SK-N-SH (cell line): ENCODE data around the gene SLC25A30. TPM values are rescaled to one million over a fixed set of nuclear protein-coding genes. Genes with fewer than 3 reads are reported as not detected.
"Not testable (repeated sequence)": the region's sequence is repeated elsewhere in the genome, so short reads cannot be mapped to it uniquely, and the experiment has no call there.

ENCODE experiments used
- CTCF ChIA-PET: fragments of 300-600, 350-600 bp; formaldehyde crosslinking; extraction: SDS; loops from one replicate; lab custom pipeline; 2021; lab: Yijun Ruan, JAX
- POLR2A ChIA-PET: fragments of 350-600 bp; sonication (Branson Sonifier 250); formaldehyde crosslinking; extraction: SDS; loops from one replicate; lab custom pipeline; 2020; ENCODE audit warnings: antibody characterized with exemption, inconsistent platforms; lab: Yijun Ruan, JAX
- DNase-seq: peaks from one replicate; pipeline ENCODE4 v3.0.0; 2012
- H2AFZ ChIP-seq: fragments of 200-600 bp; sonication (generic); 2 replicates; pipeline ENCODE4 v1.8.1; 2016; ENCODE audit warnings: antibody characterized with exemption, mild to moderate bottlenecking, low read depth
- H3F3A ChIP-seq: fragments of 200-600 bp; sonication (generic); replicated peaks from 2 replicates; pipeline ENCODE3; 2016; ENCODE audit warnings: antibody characterized with exemption, mild to moderate bottlenecking; ENCODE audit not compliant: insufficient read depth
- H3K27ac ChIP-seq, 2 experiments: fragments of 200-500 bp in 1 of 2; fragments of 200-600 bp in 1 of 2; sonication (Bioruptor generic) in 1 of 2; sonication (generic), shearing (Covaris generic) in 1 of 2; 2 replicates each; pipeline versions ENCODE4 v1.5.1 to v1.6.1; 2014 to 2016; ENCODE audit warnings: low read depth in 2 of 2, inconsistent platforms in 1 of 2, low read length in 1 of 2, mild to moderate bottlenecking in 1 of 2, mixed read lengths in 1 of 2
- H3K27me3 ChIP-seq: fragments of 200-600 bp; sonication (generic), shearing (Covaris generic); 2 replicates; pipeline ENCODE4 v1.6.1; 2016; ENCODE audit warnings: mixed run types; ENCODE audit not compliant: insufficient read depth
- H3K36me3 ChIP-seq, 2 experiments: fragments of 200-500 bp in 1 of 2; fragments of 200-600 bp in 1 of 2; sonication (Bioruptor generic) in 1 of 2; sonication (generic) in 1 of 2; replicated peaks in 1 of 2; 2 replicates each; pipeline versions ENCODE3 to v1.5.1; 2014 to 2016; ENCODE audit warnings: low read length in 1 of 2, mild to moderate bottlenecking in 1 of 2; ENCODE audit not compliant: insufficient read depth in 2 of 2, control insufficient read depth in 1 of 2
- H3K4me1 ChIP-seq, 2 experiments: fragments of 200-500 bp in 1 of 2; fragments of 200-600 bp in 1 of 2; sonication (Bioruptor generic) in 1 of 2; sonication (generic), shearing (Covaris generic) in 1 of 2; 2 replicates each; pipeline versions ENCODE4 v1.5.1 to v1.6.1; 2014 to 2016; ENCODE audit warnings: low read depth in 1 of 2, low read length in 1 of 2, mixed run types in 1 of 2; ENCODE audit not compliant: insufficient read depth in 2 of 2, control insufficient read depth in 1 of 2
- H3K4me2 ChIP-seq: fragments of 200-600 bp; sonication (generic), shearing (Covaris generic); 2 replicates; pipeline ENCODE4 v1.6.1; 2017; ENCODE audit warnings: mixed run types
- H3K4me3 ChIP-seq, 2 experiments: fragments of 200-500 bp in 1 of 2; fragments of 200-600 bp in 1 of 2; sonication (Bioruptor generic) in 1 of 2; sonication (generic), shearing (Covaris generic) in 1 of 2; 2 replicates each; pipeline versions ENCODE4 v1.5.1 to v1.8.1; 2014 to 2016; ENCODE audit warnings: low read depth in 2 of 2, inconsistent platforms in 1 of 2, low read length in 1 of 2, mild to moderate bottlenecking in 1 of 2, mixed read lengths in 1 of 2, moderate library complexity in 1 of 2
- H3K79me2 ChIP-seq: fragments of 200-600 bp; sonication (generic); 2 replicates; pipeline ENCODE4 v1.8.1; 2017; ENCODE audit warnings: mild to moderate bottlenecking; ENCODE audit not compliant: insufficient read depth
- H3K9ac ChIP-seq: fragments of 200-600 bp; sonication (generic); 2 replicates; pipeline ENCODE4 v1.6.1; 2017; ENCODE audit warnings: mixed run types
- H3K9me2 ChIP-seq: fragments of 200-600 bp; sonication (generic); 2 replicates; pipeline ENCODE4 v1.6.1; 2017; ENCODE audit warnings: mixed run types
- H3K9me3 ChIP-seq: fragments of 200-600 bp; sonication (generic); 2 replicates; pipeline ENCODE4 v1.6.1; 2017; ENCODE audit warnings: mixed run types, mild to moderate bottlenecking, moderate library complexity
- H4K20me1 ChIP-seq: fragments of 200-600 bp; sonication (generic); 2 replicates; pipeline ENCODE4 v1.6.1; 2017; ENCODE audit warnings: mild to moderate bottlenecking, mixed run types; ENCODE audit not compliant: insufficient read depth
- JUND ChIP-seq: IDR thresholded peaks from 2 replicates; pipeline ENCODE4 v1.4.0; 2012
- MXI1 ChIP-seq: IDR thresholded peaks from 2 replicates; pipeline ENCODE4 v1.6.1; 2012; ENCODE audit warnings: mild to moderate bottlenecking, low read depth, low read length, improper control_type of control experiment
- NRF1 ChIP-seq: IDR thresholded peaks from 2 replicates; pipeline ENCODE4 v1.6.1; 2012; ENCODE audit warnings: low read depth, mild to moderate bottlenecking, low read length
- RAD21 ChIP-seq: IDR thresholded peaks from 2 replicates; pipeline ENCODE4 v1.6.1; 2012; ENCODE audit warnings: mild to moderate bottlenecking, low read length
- RCOR1 ChIP-seq: fragments of 150-350 bp; IDR thresholded peaks from 2 replicates; pipeline ENCODE4 v1.6.1; 2017; ENCODE audit warnings: antibody characterized with exemption, low read length
- SIN3A ChIP-seq: IDR thresholded peaks from 2 replicates; pipeline ENCODE4 v1.6.1; 2012; ENCODE audit warnings: low read depth, mild to moderate bottlenecking, low read length, moderate library complexity, borderline replicate concordance
- WGBS: methylation state at CpG from one replicate; pipeline ENCODE4 v1.1.6; 2017; ENCODE audit warnings: low lambda C conversion rate; 5-methylcytosine and 5-hydroxymethylcytosine counted together
- polyA plus RNA-seq, 3 experiments: library from polyadenylated mRNA; depleted of rRNA; stranded (reverse); fragments of >200 nt; gene quantifications; 2 replicates each; pipeline ENCODE4 v1.2.3, GENCODE V29; 2012
- TF ChIP-seq, protein P1 (sequence below): fragments of 150-350 bp; IDR thresholded peaks from 2 replicates; pipeline ENCODE4 v1.6.1; 2017; ENCODE audit warnings: antibody characterized with exemption, low read length, low read depth, borderline replicate concordance
- TF ChIP-seq, protein P2 (sequence below): IDR thresholded peaks from 2 replicates; pipeline ENCODE4 v1.4.0; 2012; ENCODE audit warnings: low read depth, borderline replicate concordance
- TF ChIP-seq, protein P3 (sequence below): IDR thresholded peaks from 2 replicates; pipeline ENCODE4; 2012
- TF ChIP-seq, protein P4 (sequence below): fragments of 200-600 bp; sonication (generic); IDR thresholded peaks from 2 replicates; pipeline ENCODE4 v1.6.1; 2017; ENCODE audit warnings: antibody characterized with exemption, mild to moderate bottlenecking, moderate library complexity
- TF ChIP-seq, protein P5 (sequence below): IDR thresholded peaks from 2 replicates; pipeline ENCODE4 v1.4.0; 2012; ENCODE audit warnings: low read depth

Gene SLC25A30
- polyA plus RNA-seq, 1 of the 3 experiments (the other 2 are of a cell fraction), result 9.6 TPM

DNA sequence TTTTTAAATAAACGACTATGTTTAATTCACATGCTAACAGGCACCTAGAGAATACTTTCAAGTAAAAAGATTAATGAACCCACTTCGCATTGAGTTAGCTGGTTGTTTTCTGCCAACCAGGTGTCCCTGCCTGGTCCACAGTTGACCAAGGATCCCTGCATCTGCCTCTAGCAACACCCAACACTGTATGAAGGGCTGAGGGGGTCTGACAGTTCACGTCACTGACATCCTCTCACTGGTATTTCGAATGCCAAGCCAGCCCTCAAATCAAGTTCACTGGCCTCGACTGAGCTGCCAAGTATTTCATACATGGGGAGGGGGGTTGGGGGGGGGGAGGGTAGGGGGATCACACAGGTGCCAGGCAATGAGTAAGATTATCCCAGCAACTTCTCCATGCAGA, 25.4 kb downstream of the SLC25A30 start (continued):
- TF ChIP-seq, protein P1, sequence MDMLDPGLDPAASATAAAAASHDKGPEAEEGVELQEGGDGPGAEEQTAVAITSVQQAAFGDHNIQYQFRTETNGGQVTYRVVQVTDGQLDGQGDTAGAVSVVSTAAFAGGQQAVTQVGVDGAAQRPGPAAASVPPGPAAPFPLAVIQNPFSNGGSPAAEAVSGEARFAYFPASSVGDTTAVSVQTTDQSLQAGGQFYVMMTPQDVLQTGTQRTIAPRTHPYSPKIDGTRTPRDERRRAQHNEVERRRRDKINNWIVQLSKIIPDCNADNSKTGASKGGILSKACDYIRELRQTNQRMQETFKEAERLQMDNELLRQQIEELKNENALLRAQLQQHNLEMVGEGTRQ, result no peak
- TF ChIP-seq JUND, result no peak

DNA sequence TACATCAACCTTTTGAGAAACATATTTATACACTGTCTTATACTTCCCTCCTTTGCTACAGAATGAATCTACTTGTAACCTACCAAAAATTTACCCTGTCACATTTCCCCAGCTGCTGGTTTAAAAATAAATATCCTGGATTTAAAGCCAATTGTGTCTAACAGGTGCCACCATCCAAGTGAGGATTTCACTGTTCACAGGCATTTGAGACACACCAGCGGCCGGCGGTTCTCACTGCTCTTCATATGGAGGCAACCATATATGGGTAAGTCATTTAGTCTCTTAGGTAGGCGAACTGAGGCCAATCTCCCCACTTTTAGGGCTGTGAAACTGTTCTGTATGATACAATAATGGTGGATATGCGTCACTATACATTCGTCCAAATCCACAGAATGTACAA, 26.2 kb downstream of the SLC25A30 start:
- ChIA-PET POLR2A (no interaction called here), CTCF (interaction anchor here (2.5 to 3.2 kb wide), 2 partner anchors 22 to 51 kb away, joined by 10 to 16 read pairs; partner anchors contain the start of gene TPT1)
- 95% methylated on average over 6 of the region's 6 CpGs for WGBS

DNA sequence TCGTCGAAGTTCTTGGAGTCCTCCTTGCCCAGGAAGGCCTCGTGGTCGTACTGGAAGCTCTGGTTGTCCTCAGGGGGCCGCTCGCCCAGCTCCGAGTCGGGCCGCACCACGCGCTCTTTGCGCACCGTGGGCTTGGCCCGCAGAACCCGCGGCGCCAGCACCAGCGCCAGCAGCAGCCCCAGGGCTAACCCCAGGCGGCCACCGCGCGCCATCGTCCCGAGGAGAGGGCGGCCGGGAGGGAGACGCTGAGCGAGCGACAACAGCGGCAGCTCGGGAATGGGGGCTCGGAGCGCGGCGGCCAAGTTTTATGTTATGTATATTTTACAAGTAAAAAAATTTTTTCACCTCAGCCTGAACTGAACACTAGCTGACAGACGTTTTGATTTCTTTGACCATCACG, 27.0 kb downstream of the SLC25A30 start:
- H3K9me3 ChIP-seq, H3K4me1 ChIP-seq, H4K20me1 ChIP-seq, H3K9ac ChIP-seq, H3K9me2 ChIP-seq, H3K27ac ChIP-seq, H3K27me3 ChIP-seq, H3K4me2 ChIP-seq, H3K79me2 ChIP-seq, H2AFZ ChIP-seq, CTCF ChIA-PET, DNase-seq, H3K4me3 ChIP-seq, POLR2A ChIA-PET: not testable (repeated sequence)
- H3F3A ChIP-seq, result peaks cover 11% of the 10 kb centered on the region
- WGBS, result 97% methylated on average over 29 of the region's 37 CpGs
- H3K36me3 ChIP-seq, result peaks cover 14 to 21% of the 10 kb centered on the region in 2 experiments

More for the DNA sequence above, 26.2 kb downstream of the SLC25A30 start:
- no peak for TF ChIP-seq MXI1
- no peak for TF ChIP-seq NRF1
- TF ChIP-seq, protein P2, sequence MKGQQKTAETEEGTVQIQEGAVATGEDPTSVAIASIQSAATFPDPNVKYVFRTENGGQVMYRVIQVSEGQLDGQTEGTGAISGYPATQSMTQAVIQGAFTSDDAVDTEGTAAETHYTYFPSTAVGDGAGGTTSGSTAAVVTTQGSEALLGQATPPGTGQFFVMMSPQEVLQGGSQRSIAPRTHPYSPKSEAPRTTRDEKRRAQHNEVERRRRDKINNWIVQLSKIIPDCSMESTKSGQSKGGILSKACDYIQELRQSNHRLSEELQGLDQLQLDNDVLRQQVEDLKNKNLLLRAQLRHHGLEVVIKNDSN, result no peak
- TF ChIP-seq, protein P3, sequence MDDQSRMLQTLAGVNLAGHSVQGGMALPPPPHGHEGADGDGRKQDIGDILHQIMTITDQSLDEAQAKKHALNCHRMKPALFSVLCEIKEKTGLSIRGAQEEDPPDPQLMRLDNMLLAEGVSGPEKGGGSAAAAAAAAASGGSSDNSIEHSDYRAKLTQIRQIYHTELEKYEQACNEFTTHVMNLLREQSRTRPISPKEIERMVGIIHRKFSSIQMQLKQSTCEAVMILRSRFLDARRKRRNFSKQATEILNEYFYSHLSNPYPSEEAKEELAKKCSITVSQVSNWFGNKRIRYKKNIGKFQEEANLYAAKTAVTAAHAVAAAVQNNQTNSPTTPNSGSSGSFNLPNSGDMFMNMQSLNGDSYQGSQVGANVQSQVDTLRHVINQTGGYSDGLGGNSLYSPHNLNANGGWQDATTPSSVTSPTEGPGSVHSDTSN, result no peak
- TF ChIP-seq, protein P4, sequence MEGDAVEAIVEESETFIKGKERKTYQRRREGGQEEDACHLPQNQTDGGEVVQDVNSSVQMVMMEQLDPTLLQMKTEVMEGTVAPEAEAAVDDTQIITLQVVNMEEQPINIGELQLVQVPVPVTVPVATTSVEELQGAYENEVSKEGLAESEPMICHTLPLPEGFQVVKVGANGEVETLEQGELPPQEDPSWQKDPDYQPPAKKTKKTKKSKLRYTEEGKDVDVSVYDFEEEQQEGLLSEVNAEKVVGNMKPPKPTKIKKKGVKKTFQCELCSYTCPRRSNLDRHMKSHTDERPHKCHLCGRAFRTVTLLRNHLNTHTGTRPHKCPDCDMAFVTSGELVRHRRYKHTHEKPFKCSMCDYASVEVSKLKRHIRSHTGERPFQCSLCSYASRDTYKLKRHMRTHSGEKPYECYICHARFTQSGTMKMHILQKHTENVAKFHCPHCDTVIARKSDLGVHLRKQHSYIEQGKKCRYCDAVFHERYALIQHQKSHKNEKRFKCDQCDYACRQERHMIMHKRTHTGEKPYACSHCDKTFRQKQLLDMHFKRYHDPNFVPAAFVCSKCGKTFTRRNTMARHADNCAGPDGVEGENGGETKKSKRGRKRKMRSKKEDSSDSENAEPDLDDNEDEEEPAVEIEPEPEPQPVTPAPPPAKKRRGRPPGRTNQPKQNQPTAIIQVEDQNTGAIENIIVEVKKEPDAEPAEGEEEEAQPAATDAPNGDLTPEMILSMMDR, result no peak
- no peak for TF ChIP-seq RAD21
- TF ChIP-seq RCOR1, result no peak
- no peak for TF ChIP-seq SIN3A
- TF ChIP-seq, protein P5, sequence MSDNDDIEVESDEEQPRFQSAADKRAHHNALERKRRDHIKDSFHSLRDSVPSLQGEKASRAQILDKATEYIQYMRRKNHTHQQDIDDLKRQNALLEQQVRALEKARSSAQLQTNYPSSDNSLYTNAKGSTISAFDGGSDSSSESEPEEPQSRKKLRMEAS, result no peak
- Histone ChIP-seq H3K27ac (no peak overlapping the region), H3K4me1 (peaks cover 0 to 2% of the 10 kb centered on the region in 2 experiments; a peak in 2 of 4 replicates), H3K4me3 (no peak overlapping the region), H3K9me3 (no peaks in the 10 kb centered on the region), H4K20me1 (no peaks in the 10 kb centered on the region), H3K79me2 (no peaks in the 10 kb centered on the region; the same call in 1 of the 2 replicates), H3K9ac (no peak overlapping the region), H3K4me2 (no peak overlapping the region), H3K36me3 (peaks cover 14 to 21% of the 10 kb centered on the region in 2 experiments), H3K27me3 (no peaks in the 10 kb centered on the region), H3F3A (peaks cover 11% of the 10 kb centered on the region), H2AFZ (no peak overlapping the region), H3K9me2 (no peaks in the 10 kb centered on the region)
- no peak for DNase-seq

DNA sequence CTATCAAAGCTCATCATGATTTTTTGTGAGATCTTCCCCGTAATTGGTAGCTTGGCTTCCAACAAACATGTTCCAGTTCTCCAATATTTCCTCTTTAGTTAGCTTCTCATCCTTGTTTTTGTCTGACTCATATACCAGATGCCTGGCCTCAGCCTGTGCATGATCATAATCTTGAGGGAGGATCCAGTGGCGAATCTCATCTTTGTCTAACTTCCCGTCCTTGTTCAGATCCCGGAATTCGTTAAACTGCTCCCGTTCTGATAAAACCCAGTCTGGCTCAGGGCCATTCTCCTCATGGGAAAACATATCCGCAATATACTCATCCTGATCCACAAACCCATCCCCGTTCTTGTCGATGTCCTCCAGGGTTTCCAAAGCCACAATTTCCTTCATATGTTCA, 27.8 kb downstream of the SLC25A30 start:
- H2AFZ ChIP-seq, H3K9ac ChIP-seq, H3K79me2 ChIP-seq, H3K4me3 ChIP-seq, DNase-seq, H3K27ac ChIP-seq, H3K4me2 ChIP-seq, H3K9me3 ChIP-seq, H3K4me1 ChIP-seq, H4K20me1 ChIP-seq, H3K27me3 ChIP-seq, H3K9me2 ChIP-seq, CTCF ChIA-PET: not testable (repeated sequence)
- POLR2A ChIA-PET, result interaction anchor here (0.6 kb wide), 1 partner anchor 471 kb away, joined by 4 read pairs; no protein-coding TSS in a partner anchor
- peaks cover 6 to 21% of the 10 kb centered on the region in 2 experiments for H3K36me3 ChIP-seq
- WGBS, result 87% methylated on average over 9 of the region's 9 CpGs
- H3F3A ChIP-seq, result peaks cover 11% of the 10 kb centered on the region
